ENCODE measurements around the gene TLR3.
A peak's percentile ranks its signal among the peaks of the same experiment; 100 is the strongest.

- TF ChIP-seq CTCF (IDR thresholded peaks at IDR 0.05; ENCODE audit: insufficient read depth, low read length, poor library complexity, severe bottlenecking) (peak; percentile 64), EZH2phosphoT487 (conservative IDR thresholded peaks at IDR 0.05; ENCODE audit: low read length) (no peak)
These were observed 31.0 kb upstream of the TLR3 start for GRCh38 chr4:186037692-186038658.
